GM19397 (cell line): Measurements from ENCODE around the gene SLC37A2.

Experiments
- ATAC-seq: cut with Tn5 transposase; IDR thresholded peaks from one replicate; pipeline ENCODE4 v1.9.1; 2021; ENCODE audit warnings: mild to moderate bottlenecking, moderate library complexity; ENCODE audit not compliant: unreplicated experiment

Gene SLC37A2

GRCh38 chr11:125070699-125071254 lies 7.7 kb downstream of the SLC37A2 start:
- ATAC-seq, result peak; percentile 62

GRCh38 chr11:125071435-125071834 lies 8.3 kb downstream of the SLC37A2 start:
- ATAC-seq, result no peak

DNA sequence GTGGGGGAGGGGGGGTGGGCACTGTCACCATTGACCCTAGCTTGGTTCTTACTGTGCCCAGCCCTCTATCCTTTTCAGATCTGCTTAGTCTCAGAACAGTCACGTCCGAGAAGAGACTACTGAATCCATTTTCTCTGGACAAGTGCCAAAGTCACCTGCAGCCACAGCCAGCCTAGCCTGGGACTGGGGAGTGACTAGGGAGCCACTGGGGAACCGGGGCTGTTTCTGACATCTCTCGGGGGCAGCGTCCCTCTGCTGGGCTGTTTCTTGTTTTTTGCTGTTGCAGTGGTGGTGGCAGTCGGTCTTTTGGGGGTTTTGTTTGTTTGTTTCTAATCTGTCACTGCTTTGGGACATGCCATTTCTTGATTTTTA lies 8.7 kb downstream of the SLC37A2 start:
- no peak for ATAC-seq

GRCh38 chr11:125072218-125072960 lies 9.3 kb downstream of the SLC37A2 start:
- ATAC-seq, result peak; percentile 73

DNA sequence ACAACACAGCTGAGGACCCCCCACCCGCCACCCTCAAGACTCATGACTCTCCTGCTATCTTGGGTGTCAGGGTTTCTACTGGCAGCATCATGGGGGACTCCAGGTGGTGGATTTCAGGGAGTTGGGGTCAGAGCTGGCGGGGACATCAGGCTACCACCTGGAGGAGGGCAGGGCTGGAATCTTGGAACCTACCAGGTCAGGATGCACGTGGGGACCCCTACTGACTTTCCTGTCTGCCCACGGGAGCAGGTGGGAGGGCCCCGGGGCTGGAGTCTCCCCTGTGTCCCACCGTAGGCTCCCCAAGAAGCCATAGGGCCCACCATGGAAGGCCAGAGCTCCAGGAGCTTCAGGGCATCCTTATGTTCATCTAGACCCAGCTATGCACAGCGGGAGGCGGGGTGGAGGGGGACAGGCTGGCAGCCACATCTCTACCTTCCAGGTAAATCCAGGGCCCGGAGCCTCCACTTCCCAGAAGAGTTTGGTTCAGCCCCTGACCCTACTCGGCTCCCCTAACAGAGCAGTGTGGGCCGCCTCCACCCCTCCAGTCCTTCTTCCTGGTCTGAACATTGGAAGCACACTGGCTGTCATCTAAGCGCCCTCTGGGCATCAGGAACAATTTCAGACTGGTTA lies 10.0 kb downstream of the SLC37A2 start:
- ATAC-seq, result no peak

GRCh38 chr11:125073616-125074483 lies 10.7 kb downstream of the SLC37A2 start:
- no peak for ATAC-seq

DNA sequence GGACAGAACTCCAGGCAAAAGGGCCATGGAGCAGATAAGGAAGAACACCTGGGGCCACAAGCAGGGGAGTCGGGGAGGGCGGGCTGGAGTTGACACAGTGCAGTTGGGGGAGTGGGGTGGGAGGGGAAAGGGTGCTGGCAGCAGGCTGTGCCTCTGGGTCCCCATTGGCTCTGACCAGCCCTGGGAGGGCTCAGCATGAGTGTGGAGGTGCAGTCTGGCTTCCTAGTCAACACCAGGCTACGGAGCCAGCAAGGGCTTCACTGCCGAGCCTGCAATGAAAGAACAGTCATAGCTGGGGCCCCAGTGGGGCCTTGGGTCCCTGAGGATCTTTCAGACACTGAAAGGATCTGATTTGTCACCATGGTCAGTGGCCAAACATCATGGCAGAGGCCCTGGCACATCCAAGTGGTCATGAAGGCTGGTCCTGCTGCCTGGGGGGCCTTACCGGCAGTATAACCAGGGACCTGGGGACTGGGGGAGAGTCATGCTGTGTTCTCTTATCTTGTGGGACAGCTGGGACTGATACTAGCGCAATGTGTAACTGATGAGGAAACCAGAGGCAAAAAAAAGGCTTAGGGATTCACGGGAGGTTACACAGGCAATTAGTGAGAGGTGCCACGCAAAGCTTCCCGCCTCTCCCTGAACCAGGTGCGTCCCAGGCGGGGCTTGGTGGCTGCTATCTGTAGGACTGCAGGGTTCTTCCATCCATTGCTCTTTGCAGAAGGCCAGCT lies 11.6 kb downstream of the SLC37A2 start:
- ATAC-seq, result no peak

GRCh38 chr11:125075242-125075625 lies 12.1 kb downstream of the SLC37A2 start:
- ATAC-seq, result no peak

- no peak for ATAC-seq
Measured at GRCh38 chr11:125075900-125076317, 12.8 kb downstream of the SLC37A2 start.

GRCh38 chr11:125076378-125076945 lies 13.4 kb downstream of the SLC37A2 start:
- no peak for ATAC-seq

DNA sequence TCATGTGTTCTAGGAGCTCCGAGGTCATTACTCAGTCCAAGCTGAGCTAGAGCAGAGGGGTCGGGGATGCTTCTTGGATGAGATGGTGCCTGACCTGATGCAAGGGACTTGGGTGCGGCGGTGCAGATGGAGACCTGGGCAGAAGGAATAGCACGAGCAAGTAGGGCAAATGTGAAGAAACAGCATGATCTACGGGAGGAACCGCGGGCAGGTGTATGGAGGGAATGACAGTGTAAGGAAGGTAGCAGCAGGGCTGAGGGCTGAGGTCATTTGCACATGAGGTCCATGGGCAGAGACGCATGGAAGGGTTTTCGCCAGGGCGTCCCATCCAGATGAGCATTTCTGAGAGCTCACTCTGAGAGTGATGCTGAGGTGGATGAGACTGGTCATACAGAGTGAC lies 14.9 kb downstream of the SLC37A2 start:
- ATAC-seq, result no peak

- no peak for ATAC-seq
Measured at GRCh38 chr11:125078516-125079140, 15.5 kb downstream of the SLC37A2 start.

DNA sequence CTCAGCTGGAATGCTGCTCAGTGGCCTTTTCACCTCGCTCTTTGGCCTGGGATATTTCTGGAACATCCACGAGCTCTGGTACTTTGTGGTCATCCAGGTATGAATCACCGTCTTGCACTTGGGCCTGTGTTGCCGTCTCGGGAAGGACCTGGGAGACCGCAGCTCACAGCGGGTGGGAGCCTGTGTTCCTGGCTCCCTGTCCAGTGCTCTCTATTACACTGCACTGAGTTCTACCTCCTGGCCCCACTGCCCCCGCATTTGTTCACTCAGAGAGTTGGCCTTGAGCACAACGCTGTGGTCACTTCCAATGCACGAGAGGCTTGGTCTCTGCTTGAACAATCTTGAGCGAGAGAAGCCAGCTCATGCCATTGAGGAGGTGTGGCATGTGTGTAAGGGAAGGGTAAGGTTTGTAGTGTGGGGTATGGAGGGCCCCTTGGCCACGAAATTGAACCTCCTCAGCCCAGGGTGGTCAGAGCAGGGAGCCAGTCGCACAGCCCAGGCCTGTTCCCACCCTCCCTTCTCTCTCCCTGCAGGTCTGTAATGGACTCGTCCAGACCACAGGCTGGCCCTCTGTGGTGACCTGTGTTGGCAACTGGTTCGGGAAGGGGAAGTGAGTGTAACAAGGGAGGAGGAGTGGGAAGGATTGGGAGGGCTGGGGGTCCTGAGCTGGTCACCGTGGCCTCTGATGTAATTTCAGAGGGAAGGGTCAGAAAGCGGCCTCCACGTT lies 16.2 kb downstream of the SLC37A2 start:
- ATAC-seq, result no peak

DNA sequence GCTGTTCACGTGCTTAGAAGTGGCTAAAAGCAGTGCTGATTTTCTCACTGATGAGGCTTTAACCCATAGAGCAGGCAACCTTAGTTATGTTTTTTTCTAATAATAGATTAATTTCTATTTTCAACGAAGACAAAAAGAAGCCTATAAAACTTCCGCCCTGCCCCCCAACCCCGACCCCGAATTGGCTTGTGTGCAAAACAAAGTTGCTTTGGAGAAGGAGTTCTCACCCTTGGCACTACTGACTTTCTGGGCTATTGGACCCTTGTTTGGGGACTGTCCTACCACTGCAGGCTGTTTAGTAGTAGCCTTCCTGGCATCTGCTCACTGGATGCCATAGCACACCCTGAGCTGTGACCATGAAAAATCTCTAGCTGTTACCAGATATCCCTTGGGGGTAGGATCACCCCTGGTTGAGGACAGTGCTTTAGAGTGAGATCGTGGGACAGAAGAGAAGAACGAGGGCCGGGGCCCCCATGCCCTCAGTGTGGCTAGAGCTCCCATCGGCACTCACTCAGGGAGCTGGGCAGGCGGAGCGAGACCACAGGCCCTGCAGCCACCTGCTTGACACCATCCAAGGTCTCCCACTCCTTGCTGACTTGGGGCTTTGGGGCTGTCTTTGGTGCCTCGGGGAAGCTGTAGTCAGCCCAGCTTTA lies 16.9 kb downstream of the SLC37A2 start:
- ATAC-seq, result no peak

- no peak for ATAC-seq
Measured at GRCh38 chr11:125080531-125080911, 17.4 kb downstream of the SLC37A2 start.

DNA sequence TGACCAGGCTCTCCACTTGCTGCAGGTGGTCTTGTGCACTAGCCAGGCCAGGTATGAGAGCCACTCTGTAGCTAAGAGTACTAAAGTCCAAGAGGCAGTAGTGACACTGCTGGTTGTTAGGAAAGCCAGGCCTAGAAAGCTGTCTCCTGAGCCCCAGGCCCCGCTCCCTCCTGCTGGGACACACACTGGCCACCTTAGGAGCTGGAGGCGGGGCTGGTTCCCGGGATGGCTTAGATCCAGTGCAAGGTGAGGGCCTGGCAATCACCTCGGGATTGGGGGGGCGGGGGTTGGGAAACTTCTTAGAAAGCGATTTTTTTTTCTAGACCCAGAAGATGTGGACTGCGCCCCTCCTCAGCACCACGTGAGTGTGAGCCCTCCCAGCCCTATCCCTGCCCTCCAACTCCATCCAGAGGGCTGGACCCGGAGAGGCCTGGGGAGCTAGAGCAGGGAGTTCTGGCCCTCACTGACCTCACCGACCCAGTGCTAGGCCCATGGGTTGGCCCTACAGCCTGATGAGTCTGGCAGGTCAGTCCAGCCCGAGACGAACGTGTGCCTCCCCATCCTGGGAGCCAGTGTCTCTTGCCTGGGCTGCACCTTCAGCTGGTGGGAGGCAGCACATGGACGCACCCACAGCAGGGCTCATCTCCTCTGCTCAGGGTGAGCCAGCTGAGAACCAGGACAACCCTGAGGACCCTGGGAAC lies 18.1 kb downstream of the SLC37A2 start:
- ATAC-seq, result no peak

GRCh38 chr11:125082040-125082439 lies 18.9 kb downstream of the SLC37A2 start:
- no peak for ATAC-seq

DNA sequence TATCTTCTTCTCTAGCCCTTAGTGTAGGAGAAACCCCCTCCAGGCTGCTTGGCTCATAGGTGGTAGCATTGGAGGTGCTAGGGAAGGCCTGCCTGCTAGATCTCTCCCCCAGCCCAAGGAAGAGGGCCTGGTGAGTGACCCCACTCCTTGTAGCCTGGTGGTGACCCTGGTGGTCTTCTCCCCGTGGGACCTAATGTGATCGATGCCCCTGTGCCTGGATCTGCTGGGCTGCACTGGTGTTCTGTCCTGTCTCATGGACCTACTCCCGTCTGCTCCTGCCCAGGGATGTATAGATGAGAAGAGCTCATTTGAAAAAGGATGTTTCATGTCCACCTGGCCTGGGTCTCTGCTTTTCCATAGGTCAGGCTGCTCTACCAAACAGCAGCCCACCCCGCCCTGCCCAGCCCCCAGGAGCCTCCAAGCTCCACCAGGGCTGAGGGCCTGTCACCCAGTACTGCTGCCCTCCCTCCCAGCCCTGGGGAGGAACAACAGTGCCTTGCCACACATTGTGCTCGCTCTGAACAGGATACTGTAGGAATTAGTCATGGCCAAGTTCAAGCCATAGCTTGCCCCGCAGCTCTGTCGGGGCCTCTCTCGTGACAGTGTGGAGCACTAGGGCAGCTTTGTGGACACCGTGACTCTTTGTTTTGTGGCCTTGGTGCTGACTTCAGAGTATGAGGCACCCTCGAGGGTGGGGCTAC lies 19.7 kb downstream of the SLC37A2 start:
- ATAC-seq, result no peak
